Fibroblast of gingiva (primary cell): ENCODE data around the gene ZNF92.
"Not testable (repeated sequence)": the region's sequence is repeated elsewhere in the genome, so short reads cannot be mapped to it uniquely, and the experiment has no call there.

Experiments used
- DNase-seq: peaks from one replicate; pipeline ENCODE4 v3.0.0-alpha.2; 2011; ENCODE audit warnings: low read depth

Gene ZNF92

DNA sequence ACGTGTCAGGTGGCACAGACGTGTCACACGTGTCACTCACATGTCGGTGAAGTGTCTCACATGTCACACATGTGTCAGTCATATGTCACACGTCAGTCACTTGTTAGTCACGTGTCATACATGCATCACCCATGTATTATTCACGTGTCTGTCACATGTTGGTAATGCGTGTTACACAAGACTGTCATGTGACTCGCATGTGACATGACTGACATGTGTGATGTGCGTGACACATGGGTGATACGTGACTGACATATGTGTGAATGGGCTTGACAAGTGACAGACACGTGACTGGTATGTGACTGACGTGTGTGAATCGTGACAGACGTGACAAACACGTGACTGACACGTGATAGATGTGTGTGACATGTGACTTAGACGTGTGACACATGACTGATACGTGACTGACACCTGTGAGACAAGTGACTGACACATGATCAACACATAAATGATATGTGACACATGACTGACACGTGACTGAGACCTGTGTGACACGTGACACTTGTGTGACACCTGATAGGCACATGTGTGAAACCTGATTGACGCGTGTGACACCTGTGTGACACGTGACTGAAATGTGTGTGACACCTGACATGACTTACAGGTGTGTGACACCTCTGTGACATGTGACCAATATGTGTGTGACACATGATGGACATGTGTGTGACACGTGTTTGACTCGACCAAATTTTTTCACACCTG lies 56.1 kb downstream of the ZNF92 start:
- DNase-seq, result no peak

- DNase-seq, result no peak
Observed at GRCh38 chr7:65430344-65431186, 56.9 kb downstream of the ZNF92 start.

DNA sequence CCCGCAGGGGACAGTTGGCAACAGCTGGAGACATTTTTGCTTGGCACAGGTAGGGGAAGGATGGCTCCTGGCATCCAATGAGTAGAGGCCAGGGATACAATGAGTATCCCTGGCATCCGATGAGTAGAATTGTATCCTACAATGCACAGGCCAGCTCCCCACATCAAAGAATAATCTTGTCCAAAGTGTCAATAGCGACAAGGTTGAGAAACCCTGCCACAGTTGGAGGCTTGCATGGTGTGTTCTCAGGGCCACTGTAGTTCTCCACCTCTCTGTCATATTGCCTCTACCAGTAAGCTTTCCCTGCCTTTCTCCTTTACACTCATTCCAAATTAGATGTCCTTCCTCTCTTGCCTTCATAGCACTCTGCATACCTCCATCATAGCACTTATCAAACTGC lies 60.7 kb downstream of the ZNF92 start:
- DNase-seq, result no peak

- no peak for DNase-seq
Observed at GRCh38 chr7:65436163-65436562, 62.5 kb downstream of the ZNF92 start.

DNA sequence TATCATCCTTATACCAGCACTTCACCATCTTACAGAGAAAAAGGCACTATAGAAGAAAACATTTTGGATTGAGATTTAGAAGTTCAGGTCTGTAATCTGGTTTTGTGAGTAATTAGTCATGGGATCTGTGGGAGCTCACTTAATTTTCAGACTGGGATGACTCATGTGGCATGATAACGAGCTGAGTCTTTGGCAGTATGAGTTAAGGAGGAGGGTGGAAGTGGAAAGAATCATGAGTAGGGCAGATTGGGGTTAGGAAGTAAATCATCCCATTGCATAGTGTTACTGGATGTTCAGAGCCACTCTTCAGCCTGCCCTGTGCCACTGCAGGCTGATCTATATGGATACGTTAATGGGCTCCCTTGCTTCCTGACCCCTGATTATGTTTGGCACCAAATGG lies 64.9 kb downstream of the ZNF92 start:
- DNase-seq, result peak; percentile 51

GRCh38 chr7:65441010-65441409 lies 67.4 kb downstream of the ZNF92 start:
- DNase-seq, result no peak

GRCh38 chr7:65444205-65444842 lies 70.7 kb downstream of the ZNF92 start:
- no peak for DNase-seq

DNA sequence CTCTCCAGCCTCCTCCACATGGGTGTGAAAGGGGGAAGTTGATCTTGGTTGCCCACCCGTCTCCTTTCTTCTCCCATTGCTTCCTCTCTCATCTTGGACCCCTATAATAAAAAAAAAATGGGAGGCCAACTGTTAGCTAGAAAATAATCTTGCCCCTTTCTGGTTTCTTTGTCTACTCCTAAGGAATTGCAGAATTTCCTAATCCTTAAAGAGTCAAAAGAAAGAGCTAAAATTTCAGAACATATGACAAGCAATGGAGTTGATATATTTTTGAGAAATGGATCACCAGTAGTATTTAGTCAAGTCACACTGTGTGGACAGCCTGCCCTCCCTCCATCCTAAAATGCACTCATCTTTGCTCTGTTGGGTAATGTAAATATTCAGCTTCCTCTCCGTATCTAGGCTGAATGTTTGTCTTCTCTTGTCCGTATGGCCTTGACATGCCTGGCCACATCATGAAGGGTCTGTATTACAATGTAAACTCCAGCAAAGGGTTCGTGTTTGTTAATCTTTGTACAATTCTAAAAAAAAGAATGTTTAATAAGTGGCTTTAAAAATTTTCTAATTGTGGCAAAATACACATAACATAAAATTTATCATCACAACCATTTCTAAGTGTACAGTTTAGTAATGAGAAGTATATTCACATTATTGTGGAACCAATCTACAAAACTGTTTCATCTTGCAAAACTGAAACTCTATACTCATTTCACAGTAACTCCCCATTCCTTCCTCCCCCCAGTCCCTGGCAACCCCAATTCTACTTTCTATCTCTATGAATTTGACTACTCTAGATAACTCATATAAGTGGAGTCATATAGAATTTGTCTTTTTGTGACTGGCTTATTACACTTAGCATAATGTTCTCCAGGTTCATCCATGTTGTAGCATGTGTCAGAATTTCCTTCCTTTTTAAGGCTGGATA lies 71.5 kb downstream of the ZNF92 start:
- DNase-seq, result no peak

DNA sequence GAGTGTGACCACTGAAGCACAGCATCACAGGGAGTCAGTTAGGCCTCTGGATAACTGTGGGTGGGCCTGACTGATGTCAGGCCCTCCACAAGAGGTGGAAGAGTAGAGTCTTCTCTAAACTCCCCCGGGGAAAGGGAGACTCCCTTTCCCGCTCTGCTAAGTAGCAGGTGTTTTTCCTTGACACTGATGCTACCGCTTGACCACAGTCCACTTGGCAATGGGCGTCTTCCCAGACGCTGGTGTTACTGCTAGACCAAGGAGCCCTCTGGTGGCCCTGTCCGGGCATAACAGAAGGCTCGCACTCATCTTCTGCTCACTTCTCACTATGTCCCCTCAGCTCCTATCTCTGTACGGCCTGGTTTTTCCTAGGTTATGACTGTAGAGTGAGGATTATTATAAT lies 73.4 kb downstream of the ZNF92 start:
- not testable (repeated sequence) for DNase-seq

GRCh38 chr7:65448816-65449504 lies 75.3 kb downstream of the ZNF92 start:
- peak; percentile 17 for DNase-seq

DNA sequence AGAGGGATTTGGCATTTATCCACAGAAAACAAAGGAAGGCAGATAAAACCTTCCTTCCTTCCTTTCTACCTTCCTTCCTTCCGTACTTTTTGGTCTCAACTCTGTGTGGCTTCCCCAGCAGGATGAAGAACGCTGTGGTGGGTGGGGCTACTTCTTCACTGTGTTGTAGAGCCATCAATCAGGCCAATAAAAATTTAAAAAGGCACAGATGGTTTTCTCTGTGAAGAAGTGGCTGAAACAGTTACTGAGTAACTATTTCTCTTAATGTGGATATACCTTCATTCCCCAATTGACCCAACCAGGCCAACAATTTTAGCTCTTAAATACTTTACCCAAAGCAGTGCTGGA lies 75.8 kb downstream of the ZNF92 start:
- no peak for DNase-seq
